GM12875 (cell line): Measurements from ENCODE around the gene TAF1C.

ENCODE experiments used
- H3K4me3 ChIP-seq: one replicate; pipeline ENCODE4 v1.5.1; 2011; ENCODE audit warnings: low read depth, low read length, control low read depth
- TF ChIP-seq, protein P1 (sequence below): IDR thresholded peaks from 2 replicates; pipeline ENCODE4 v1.5.1; 2011; ENCODE audit warnings: low read depth, mild to moderate bottlenecking, control low read depth, inconsistent platforms, low read length, moderate library complexity, borderline replicate concordance; ENCODE audit not compliant: insufficient read depth

Gene TAF1C

DNA sequence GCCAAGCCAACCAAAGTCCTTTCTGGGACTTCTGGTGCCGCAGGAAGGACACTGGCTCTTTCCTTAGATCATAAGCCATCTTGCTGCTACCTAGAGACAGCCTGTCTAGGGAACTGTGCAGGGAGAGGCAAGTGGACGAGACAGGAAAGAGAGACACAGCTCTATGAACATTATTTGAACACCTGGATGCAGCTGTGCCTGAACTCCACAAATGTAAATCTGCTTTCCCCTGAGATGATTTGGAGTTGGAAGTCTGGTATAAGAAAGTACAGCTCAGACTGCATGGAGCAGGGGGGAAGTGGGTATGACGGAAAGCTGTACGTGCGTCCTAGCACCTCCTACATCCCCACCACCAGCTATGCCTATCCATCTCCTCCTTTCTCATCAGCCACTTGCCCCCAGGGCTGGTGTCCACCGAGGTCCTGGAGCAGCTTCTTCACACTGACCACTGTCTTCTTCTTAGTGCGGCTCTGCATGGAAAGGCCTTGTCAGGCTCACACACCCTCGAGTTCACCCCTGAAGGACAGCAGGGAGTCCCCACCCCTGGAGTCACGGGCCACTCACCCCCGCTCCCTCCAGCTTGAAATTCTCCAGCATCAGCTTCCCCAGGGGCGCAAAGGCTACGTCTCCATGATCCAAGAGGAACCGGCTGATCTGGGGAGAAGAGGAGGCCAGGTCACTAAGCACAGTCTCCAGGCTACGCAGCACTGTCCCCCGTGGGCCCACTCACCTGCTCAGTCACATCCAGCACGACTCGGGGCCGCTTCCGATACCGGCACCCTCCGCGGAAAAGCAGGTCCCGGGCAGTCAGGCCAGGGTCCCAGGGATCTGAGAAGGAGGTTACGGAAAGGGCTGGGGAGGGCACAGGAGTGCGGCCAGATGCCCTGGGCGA is 3.9 kb downstream of the TAF1C start:
- H3K4me3 ChIP-seq, result no peak overlapping the region
- TF ChIP-seq, protein P1, sequence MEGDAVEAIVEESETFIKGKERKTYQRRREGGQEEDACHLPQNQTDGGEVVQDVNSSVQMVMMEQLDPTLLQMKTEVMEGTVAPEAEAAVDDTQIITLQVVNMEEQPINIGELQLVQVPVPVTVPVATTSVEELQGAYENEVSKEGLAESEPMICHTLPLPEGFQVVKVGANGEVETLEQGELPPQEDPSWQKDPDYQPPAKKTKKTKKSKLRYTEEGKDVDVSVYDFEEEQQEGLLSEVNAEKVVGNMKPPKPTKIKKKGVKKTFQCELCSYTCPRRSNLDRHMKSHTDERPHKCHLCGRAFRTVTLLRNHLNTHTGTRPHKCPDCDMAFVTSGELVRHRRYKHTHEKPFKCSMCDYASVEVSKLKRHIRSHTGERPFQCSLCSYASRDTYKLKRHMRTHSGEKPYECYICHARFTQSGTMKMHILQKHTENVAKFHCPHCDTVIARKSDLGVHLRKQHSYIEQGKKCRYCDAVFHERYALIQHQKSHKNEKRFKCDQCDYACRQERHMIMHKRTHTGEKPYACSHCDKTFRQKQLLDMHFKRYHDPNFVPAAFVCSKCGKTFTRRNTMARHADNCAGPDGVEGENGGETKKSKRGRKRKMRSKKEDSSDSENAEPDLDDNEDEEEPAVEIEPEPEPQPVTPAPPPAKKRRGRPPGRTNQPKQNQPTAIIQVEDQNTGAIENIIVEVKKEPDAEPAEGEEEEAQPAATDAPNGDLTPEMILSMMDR, result no peak

DNA sequence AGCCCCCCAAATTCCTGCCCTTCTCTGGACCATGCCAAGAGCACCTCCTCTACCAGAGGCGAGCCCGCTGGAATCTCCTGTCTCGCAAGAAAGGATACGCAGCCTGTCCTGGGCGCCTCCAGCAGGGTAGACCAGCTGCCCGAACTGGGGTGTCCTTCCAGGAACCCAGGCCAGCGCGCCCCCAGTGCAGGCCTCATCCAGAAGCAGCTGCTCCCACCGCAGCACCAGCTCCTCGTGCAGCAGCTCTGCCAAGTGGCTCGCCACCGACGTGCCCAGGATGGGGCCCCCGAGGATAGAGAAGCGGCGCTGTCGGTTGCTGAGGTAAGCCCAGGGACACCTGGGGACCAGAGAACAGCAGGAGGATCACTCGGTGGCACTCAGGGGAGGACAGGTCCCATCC is 4.8 kb downstream of the TAF1C start:
- TF ChIP-seq, protein P1, result no peak

DNA sequence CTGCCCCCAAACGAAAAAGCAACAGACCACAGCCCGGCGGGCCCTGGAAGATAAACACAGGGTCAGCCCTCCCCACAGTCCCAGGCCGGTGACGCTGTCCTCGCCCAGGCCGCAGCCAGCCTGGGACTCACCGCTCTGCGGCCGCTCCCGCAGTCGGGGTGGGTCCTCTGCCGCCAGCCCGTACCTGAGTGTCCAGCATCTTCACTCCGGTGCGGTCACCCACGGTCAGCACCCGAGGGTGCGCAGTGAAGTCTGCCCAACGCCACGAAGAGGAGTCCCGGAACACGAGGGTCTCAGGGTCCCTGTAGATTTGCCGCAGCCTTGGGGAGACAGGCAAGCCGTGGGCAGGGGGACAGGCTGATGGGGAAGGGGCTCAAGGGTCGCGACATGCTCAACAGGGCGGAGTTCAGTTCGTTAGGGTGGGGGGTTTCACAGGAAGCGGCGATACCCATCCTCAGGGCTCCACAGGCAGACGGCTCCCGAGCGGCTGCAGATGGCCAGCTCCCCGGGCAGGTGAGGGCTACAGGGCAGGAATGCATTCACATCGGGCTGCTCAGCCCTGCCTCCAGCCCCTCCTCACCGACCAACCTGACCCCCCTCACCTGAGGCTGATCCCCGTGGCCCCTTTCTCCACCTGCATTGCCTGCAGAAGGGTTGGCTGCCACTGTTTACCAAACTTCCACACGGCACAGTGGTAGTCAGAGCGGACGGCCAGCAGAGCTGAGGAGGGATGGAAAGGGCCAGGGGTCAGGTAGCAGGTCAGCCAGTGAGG is 5.5 kb downstream of the TAF1C start:
- H3K4me3 ChIP-seq, result no peak overlapping the region
- TF ChIP-seq, protein P1, result no peak

More for the DNA sequence above, 4.8 kb downstream of the TAF1C start:
- H3K4me3 ChIP-seq, result no peak overlapping the region

DNA sequence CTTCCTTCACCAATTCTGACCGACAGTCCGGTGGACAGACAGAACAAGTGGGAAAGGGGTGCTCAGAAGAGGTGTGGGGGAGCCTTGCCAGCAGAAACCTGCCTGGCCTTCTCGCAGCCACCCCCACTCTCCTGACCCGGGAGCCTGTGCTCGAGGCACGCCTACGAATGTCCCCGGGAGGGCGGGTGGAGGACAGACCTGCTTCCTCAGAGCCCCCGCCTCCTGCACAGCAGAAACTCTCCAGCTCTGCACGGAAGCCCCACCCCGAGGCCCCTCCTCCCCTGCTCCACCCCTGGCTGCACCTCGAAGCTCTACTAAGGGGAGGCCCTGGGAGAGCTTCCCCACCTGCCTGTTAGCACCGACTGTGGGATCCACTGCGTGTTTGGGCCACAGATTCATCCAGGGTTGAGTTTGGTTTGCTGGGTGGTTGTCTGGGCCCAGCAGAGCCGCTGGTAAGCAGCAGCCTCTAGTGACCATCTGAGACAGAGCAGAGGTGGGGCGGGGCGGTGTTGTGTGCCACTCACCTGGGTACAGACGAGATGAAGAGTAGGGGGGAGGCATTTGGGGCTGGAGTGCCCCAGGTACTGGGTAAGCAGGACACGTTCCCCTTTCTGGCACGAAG is 6.2 kb downstream of the TAF1C start:
- TF ChIP-seq, protein P1, result no peak
- H3K4me3 ChIP-seq, result no peak overlapping the region

DNA sequence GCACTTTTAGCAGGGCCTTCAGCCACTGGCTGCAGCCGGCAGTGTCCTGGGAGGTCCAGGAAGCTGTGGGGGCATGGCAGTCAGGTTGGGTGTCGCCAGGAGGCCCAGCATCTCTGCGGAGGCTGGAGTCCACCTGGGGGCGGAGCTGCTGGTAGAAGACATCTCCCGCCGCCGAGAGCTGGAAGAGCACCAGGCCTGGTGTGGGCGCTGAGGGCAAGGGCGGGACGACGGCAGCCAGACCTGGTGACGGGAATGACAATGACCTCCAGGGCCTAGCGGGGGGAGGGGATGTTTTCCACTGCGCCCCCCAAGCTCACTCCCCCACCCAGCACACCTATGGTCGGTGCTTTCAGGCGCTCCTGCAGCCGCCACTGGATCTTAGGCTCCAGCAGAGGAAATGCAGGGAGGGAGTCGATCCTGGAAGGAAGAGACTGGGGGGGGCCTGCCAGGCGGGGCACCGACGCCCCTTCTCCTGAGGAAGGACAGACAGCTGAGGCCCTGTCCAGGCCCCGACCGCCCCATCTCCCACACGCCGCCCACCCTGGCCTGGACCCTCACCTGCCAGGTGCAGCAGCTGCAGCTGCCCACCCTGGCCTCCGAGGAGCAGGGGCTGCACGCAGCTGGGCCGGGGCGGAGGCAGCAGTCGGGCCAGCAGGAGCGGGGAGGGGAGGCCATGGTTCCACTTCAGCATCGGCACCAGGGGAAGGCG is 7.1 kb downstream of the TAF1C start:
- TF ChIP-seq, protein P1, result no peak
- no peak overlapping the region for H3K4me3 ChIP-seq

DNA sequence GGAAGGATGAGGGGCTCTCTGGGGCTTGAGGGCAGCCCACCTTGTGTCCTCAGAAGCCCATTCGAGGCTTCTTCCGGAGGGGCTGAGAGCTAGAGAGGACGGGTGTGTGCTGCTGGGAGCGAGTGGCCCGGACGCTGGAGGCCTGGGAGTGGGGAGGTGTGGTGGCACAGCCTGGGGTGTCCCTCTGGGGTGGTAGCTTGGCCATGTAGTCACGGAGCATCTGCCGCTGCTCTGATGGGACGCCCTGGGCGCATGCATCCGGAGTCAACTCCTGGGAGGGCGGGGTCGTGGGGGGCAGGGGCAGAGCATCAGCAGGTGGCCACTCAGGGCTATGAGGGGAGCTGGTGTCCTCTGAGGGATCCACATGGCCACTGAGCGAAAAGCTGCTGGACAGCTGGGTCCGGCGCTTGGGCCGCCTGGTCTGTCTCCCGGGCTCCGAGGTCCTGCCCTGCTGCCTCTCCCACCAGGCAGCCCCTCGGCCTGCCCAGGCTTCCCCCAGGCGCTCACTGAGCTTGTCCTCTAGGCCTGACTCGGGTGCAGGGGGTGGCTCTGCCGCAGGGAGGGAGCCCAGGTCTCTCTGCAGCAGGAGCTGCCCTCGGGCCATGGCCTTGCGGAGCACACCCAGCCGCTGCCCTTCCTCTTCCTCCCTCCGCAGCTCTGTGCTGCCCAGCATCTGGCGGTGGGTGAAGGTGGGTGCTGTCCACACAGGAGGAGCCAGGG is 7.8 kb downstream of the TAF1C start:
- TF ChIP-seq, protein P1, result no peak
- no peak overlapping the region for H3K4me3 ChIP-seq
